Measurements from ENCODE around the gene UIMC1.

DNA sequence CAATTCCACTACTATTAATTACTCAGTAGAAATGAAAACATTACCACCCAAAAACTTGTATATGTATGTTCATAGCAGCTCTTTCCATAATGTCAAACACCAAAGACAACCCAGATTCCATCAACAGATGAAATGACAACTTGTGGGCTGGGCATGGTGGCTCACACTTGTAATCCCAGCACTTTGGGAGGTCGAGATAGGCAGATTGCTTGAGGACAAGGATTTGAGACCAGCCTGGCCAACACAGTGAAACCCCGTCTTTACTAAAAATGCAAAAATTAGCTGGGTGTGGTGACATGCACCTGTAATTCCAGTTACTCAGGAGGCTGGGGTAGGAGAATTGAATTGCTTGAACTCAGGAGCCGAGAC lies 11.5 kb downstream of the UIMC1 start:
- TF ChIP-seq, protein P1, sequence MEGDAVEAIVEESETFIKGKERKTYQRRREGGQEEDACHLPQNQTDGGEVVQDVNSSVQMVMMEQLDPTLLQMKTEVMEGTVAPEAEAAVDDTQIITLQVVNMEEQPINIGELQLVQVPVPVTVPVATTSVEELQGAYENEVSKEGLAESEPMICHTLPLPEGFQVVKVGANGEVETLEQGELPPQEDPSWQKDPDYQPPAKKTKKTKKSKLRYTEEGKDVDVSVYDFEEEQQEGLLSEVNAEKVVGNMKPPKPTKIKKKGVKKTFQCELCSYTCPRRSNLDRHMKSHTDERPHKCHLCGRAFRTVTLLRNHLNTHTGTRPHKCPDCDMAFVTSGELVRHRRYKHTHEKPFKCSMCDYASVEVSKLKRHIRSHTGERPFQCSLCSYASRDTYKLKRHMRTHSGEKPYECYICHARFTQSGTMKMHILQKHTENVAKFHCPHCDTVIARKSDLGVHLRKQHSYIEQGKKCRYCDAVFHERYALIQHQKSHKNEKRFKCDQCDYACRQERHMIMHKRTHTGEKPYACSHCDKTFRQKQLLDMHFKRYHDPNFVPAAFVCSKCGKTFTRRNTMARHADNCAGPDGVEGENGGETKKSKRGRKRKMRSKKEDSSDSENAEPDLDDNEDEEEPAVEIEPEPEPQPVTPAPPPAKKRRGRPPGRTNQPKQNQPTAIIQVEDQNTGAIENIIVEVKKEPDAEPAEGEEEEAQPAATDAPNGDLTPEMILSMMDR (IDR thresholded peaks at IDR 0.05; ENCODE audit: low read depth, low read length, poor library complexity, severe bottlenecking) = no peak
- no peak for TF ChIP-seq EZH2phosphoT487 (IDR thresholded peaks at IDR 0.05; ENCODE audit: borderline replicate concordance, low read length)
